A549 (cell line): ENCODE measurements around the gene LMAN1L.

Source experiments
- CEBPB ChIP-seq, 2 experiments: fragments of >200 bp in 1 of 2; sonication (Bioruptor Twin) in 1 of 2; formaldehyde crosslinking in 1 of 2; IDR thresholded peaks; 2 replicates each; pipeline ENCODE4 v1.6.1; 2012 to 2016
- CHD4 ChIP-seq: fragments of 200-600 bp; sonication (generic); IDR thresholded peaks from 2 replicates; pipeline ENCODE4 v1.6.1; 2016; ENCODE audit warnings: antibody characterized with exemption, mild to moderate bottlenecking, borderline replicate concordance
- EP300 ChIP-seq, 2 experiments: fragments of >200 bp; sonication (Bioruptor Twin); formaldehyde crosslinking; IDR thresholded peaks; 2 replicates in 1 of 2; 3 replicates in 1 of 2; pipeline ENCODE4 v1.6.1; 2016 to 2017
- GATA3 ChIP-seq: IDR thresholded peaks from 2 replicates; pipeline ENCODE4 v1.6.1; 2012; ENCODE audit warnings: borderline replicate concordance
- MYC ChIP-seq: IDR thresholded peaks from 2 replicates; pipeline ENCODE4 v1.6.1; 2012; ENCODE audit warnings: mild to moderate bottlenecking, inconsistent platforms, low read length, improper control_type of control experiment, borderline replicate concordance
- POLR2A ChIP-seq: IDR thresholded peaks from 2 replicates; pipeline ENCODE4 v1.6.1; 2012; ENCODE audit warnings: mild to moderate bottlenecking, low read length
- POLR2AphosphoS2 ChIP-seq: conservative IDR thresholded peaks from 2 replicates; pipeline ENCODE4 v1.6.1; 2012; ENCODE audit warnings: low read length, improper control_type of control experiment, inconsistent platforms
- TF ChIP-seq, protein P1 (sequence below): fragments of >200 bp; sonication (Bioruptor Twin); formaldehyde crosslinking; IDR thresholded peaks from 3 replicates; pipeline ENCODE4 v1.5.1; 2016
- TF ChIP-seq, protein P2 (sequence below): IDR thresholded peaks from 2 replicates; pipeline ENCODE4 v1.6.1; 2012; ENCODE audit warnings: low read depth, borderline replicate concordance
- TF ChIP-seq, protein P3 (sequence below): fragments of 150-350 bp; IDR thresholded peaks from 2 replicates; pipeline ENCODE4 v1.6.1; 2014; ENCODE audit warnings: low read depth, mild to moderate bottlenecking, low read length

DNA sequence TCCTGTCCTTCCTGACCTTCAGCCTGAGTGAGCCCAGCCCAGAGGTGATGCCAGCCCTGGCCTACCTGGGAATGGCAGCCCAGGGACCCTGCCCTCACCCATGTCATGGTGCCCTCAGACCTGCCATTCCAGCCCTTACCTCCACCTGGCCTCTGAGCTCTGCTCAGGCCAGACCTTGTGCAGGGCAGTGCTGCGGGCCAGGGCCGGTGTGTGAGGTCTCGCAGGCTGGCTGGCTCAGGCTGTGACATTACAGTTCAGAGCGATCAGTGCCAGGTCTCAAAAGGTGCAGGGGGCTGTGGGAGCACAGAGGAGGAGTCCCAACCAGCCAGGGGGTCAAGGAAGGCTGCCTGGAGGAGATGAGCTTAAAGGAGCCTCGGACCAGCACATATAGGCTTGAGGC lies 7.4 kb downstream of the LMAN1L start:
- TF ChIP-seq, protein P1, sequence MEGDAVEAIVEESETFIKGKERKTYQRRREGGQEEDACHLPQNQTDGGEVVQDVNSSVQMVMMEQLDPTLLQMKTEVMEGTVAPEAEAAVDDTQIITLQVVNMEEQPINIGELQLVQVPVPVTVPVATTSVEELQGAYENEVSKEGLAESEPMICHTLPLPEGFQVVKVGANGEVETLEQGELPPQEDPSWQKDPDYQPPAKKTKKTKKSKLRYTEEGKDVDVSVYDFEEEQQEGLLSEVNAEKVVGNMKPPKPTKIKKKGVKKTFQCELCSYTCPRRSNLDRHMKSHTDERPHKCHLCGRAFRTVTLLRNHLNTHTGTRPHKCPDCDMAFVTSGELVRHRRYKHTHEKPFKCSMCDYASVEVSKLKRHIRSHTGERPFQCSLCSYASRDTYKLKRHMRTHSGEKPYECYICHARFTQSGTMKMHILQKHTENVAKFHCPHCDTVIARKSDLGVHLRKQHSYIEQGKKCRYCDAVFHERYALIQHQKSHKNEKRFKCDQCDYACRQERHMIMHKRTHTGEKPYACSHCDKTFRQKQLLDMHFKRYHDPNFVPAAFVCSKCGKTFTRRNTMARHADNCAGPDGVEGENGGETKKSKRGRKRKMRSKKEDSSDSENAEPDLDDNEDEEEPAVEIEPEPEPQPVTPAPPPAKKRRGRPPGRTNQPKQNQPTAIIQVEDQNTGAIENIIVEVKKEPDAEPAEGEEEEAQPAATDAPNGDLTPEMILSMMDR: no peak
- TF ChIP-seq GATA3 (no peak), POLR2A (no peak), POLR2AphosphoS2 (no peak), CHD4 (no peak), CEBPB (IDR thresholded peaks at IDR 0.05) (no peak), EP300 (IDR thresholded peaks at IDR 0.05) (no peak), MYC (no peak)
- TF ChIP-seq, protein P2, sequence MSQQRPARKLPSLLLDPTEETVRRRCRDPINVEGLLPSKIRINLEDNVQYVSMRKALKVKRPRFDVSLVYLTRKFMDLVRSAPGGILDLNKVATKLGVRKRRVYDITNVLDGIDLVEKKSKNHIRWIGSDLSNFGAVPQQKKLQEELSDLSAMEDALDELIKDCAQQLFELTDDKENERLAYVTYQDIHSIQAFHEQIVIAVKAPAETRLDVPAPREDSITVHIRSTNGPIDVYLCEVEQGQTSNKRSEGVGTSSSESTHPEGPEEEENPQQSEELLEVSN: no peak
- TF ChIP-seq, protein P3, sequence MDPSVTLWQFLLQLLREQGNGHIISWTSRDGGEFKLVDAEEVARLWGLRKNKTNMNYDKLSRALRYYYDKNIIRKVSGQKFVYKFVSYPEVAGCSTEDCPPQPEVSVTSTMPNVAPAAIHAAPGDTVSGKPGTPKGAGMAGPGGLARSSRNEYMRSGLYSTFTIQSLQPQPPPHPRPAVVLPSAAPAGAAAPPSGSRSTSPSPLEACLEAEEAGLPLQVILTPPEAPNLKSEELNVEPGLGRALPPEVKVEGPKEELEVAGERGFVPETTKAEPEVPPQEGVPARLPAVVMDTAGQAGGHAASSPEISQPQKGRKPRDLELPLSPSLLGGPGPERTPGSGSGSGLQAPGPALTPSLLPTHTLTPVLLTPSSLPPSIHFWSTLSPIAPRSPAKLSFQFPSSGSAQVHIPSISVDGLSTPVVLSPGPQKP: no peak
